Measurements from ENCODE around the gene EIPR1.

The EIPR1 gene

GRCh38 chr2:3208179-3208578 lies 169.4 kb downstream of the EIPR1 start:
- Histone ChIP-seq H3K27ac (no peak overlapping the region), H3K4me3 (no peak overlapping the region)
- DNase-seq (ENCODE audit: low spot score) = no peak
- TF ChIP-seq CTCF (IDR thresholded peaks at IDR 0.05) = no peak

GRCh38 chr2:3207091-3207491 lies 170.5 kb downstream of the EIPR1 start:
- Histone ChIP-seq H3K27ac (no peak overlapping the region), H3K4me3 (no peak overlapping the region)
- TF ChIP-seq CTCF (IDR thresholded peaks at IDR 0.05) = no peak
- no peak for DNase-seq (ENCODE audit: low spot score)

- no peak for TF ChIP-seq CTCF (IDR thresholded peaks at IDR 0.05)
- DNase-seq (ENCODE audit: low spot score) = no peak
- Histone ChIP-seq H3K27ac (no peak overlapping the region), H3K4me3 (no peak overlapping the region)
These were observed 171.8 kb downstream of the EIPR1 start for GRCh38 chr2:3205845-3206244.

GRCh38 chr2:3204031-3204821 lies 173.4 kb downstream of the EIPR1 start:
- no peak for TF ChIP-seq CTCF (IDR thresholded peaks at IDR 0.05)
- DNase-seq (ENCODE audit: low spot score) = no peak
- Histone ChIP-seq H3K27ac (no peak overlapping the region), H3K4me3 (no peak overlapping the region)

- Histone ChIP-seq H3K27ac (no peak overlapping the region), H3K4me3 (no peak overlapping the region)
- DNase-seq (ENCODE audit: low spot score) = no peak
- no peak for TF ChIP-seq CTCF (IDR thresholded peaks at IDR 0.05)
These were observed 174.1 kb downstream of the EIPR1 start for GRCh38 chr2:3203497-3204019.

- H3K27ac ChIP-seq = no peak overlapping the region
- no peak overlapping the region for H3K4me3 ChIP-seq
- TF ChIP-seq CTCF (IDR thresholded peaks at IDR 0.05) = no peak
- DNase-seq (ENCODE audit: low spot score) = no peak
These were observed 174.7 kb downstream of the EIPR1 start for GRCh38 chr2:3202926-3203325.

- H3K4me3 ChIP-seq = no peak overlapping the region
- TF ChIP-seq CTCF (IDR thresholded peaks at IDR 0.05) = no peak
- no peak overlapping the region for H3K27ac ChIP-seq
- DNase-seq (ENCODE audit: low spot score) = no peak
These were observed 176.3 kb downstream of the EIPR1 start for GRCh38 chr2:3201281-3201680.
